ENCODE data around the gene DNAL4.

DNAL4 gene

GRCh38 chr22:38793721-38794466 is at the start of gene DNAL4:
TSS of gene DNAL4 (minus strand) at chr22:38794143. CDS start at chr22:38782731, 11,412 bp downstream.
- DNase-seq, result peak; percentile 95

- peak; percentile 44 for DNase-seq
These were observed 49.3 kb upstream of the DNAL4 start for GRCh38 chr22:38843201-38843656.

- no peak for DNase-seq
These were observed 48.7 kb upstream of the DNAL4 start for GRCh38 chr22:38842512-38843200.

GRCh38 chr22:38841635-38842034 is 47.7 kb upstream of the DNAL4 start:
- DNase-seq, result no peak

GRCh38 chr22:38841211-38841610 is 47.3 kb upstream of the DNAL4 start:
- no peak for DNase-seq

GRCh38 chr22:38840129-38840528 is 46.2 kb upstream of the DNAL4 start:
- no peak for DNase-seq

- no peak for DNase-seq
These were observed 45.7 kb upstream of the DNAL4 start for GRCh38 chr22:38839686-38840085.

- DNase-seq, result no peak
These were observed 43.5 kb upstream of the DNAL4 start for GRCh38 chr22:38837414-38837928.

- no peak for DNase-seq
These were observed 42.0 kb upstream of the DNAL4 start for GRCh38 chr22:38835888-38836301.

GRCh38 chr22:38834991-38835390 is 41.0 kb upstream of the DNAL4 start:
- no peak for DNase-seq

- no peak for DNase-seq
These were observed 40.4 kb upstream of the DNAL4 start for GRCh38 chr22:38834215-38834953.

GRCh38 chr22:38833061-38833460 is 39.1 kb upstream of the DNAL4 start:
- no peak for DNase-seq

GRCh38 chr22:38832005-38832978 is 38.3 kb upstream of the DNAL4 start:
- no peak for DNase-seq

GRCh38 chr22:38831166-38831945 is 37.4 kb upstream of the DNAL4 start:
- no peak for DNase-seq

GRCh38 chr22:38830845-38831108 is 36.8 kb upstream of the DNAL4 start:
- no peak for DNase-seq

GRCh38 chr22:38830026-38830844 is 36.3 kb upstream of the DNAL4 start:
- no peak for DNase-seq

- no peak for DNase-seq
These were observed 35.5 kb upstream of the DNAL4 start for GRCh38 chr22:38829485-38829884.

- DNase-seq, result no peak
These were observed 34.8 kb upstream of the DNAL4 start for GRCh38 chr22:38828616-38829205.

GRCh38 chr22:38828191-38828590 is 34.2 kb upstream of the DNAL4 start:
- DNase-seq, result no peak

- no peak for DNase-seq
These were observed 33.6 kb upstream of the DNAL4 start for GRCh38 chr22:38827510-38827909.
